Stimulated activated CD4-positive, alpha-beta T cell treated with anti-CD3 and anti-CD28 coated beads, Interleukin-4, amount 100 ng/mL, for 24 hours (primary cell): ENCODE results near the gene PDCD1LG2.
"Not testable (repeated sequence)": the region's sequence is repeated elsewhere in the genome, so short reads cannot be mapped to it uniquely, and the experiment has no call there.

Experiments used
- DNase-seq: peaks from one replicate; pipeline ENCODE4 v3.0.0-alpha.2; 2020

Gene PDCD1LG2

GRCh38 chr9:5510360-5510931, at the start of gene PDCD1LG2:
Gene PDCD1LG2, plus strand, starts transcription at chr9:5510531. Its CDS starts 12,016 bp downstream, at chr9:5522547.
- peak; percentile 72 for DNase-seq

- DNase-seq = not testable (repeated sequence)
These were observed 45.5 kb upstream of the PDCD1LG2 start for GRCh38 chr9:5464831-5465330.

- no peak for DNase-seq
These were observed 44.3 kb upstream of the PDCD1LG2 start for GRCh38 chr9:5466005-5466404.

- no peak for DNase-seq
These were observed 43.6 kb upstream of the PDCD1LG2 start for GRCh38 chr9:5466766-5467165.

GRCh38 chr9:5468850-5469249, 41.5 kb upstream of the PDCD1LG2 start:
- no peak for DNase-seq

- no peak for DNase-seq
These were observed 40.2 kb upstream of the PDCD1LG2 start for GRCh38 chr9:5470122-5470521.

GRCh38 chr9:5470816-5471215, 39.5 kb upstream of the PDCD1LG2 start:
- DNase-seq = no peak

- not testable (repeated sequence) for DNase-seq
These were observed 34.7 kb upstream of the PDCD1LG2 start for GRCh38 chr9:5475611-5476010.

- DNase-seq = peak; percentile 26
These were observed 32.1 kb upstream of the PDCD1LG2 start for GRCh38 chr9:5478206-5478605.

- no peak for DNase-seq
These were observed 30.2 kb upstream of the PDCD1LG2 start for GRCh38 chr9:5479994-5480694.

GRCh38 chr9:5480919-5481318, 29.4 kb upstream of the PDCD1LG2 start:
- no peak for DNase-seq

- no peak for DNase-seq
These were observed 28.9 kb upstream of the PDCD1LG2 start for GRCh38 chr9:5481322-5482040.

GRCh38 chr9:5482194-5482593, 28.1 kb upstream of the PDCD1LG2 start:
- no peak for DNase-seq

- DNase-seq = no peak
These were observed 27.0 kb upstream of the PDCD1LG2 start for GRCh38 chr9:5483306-5483705.

GRCh38 chr9:5485378-5486085, 24.8 kb upstream of the PDCD1LG2 start:
- no peak for DNase-seq

GRCh38 chr9:5486988-5487387, 23.3 kb upstream of the PDCD1LG2 start:
- DNase-seq = no peak

GRCh38 chr9:5488221-5489008, 21.9 kb upstream of the PDCD1LG2 start:
- no peak for DNase-seq

GRCh38 chr9:5489630-5490490, 20.5 kb upstream of the PDCD1LG2 start:
- no peak for DNase-seq

- DNase-seq = no peak
These were observed 17.2 kb upstream of the PDCD1LG2 start for GRCh38 chr9:5492965-5493678.

- DNase-seq = peak; percentile 39
These were observed 16.4 kb upstream of the PDCD1LG2 start for GRCh38 chr9:5493679-5494511.
